GM12891 (cell line): ENCODE results near the gene ATAD5.
A peak's percentile ranks its signal among the peaks of the same experiment; 100 is the strongest.

Experiments
- PAX5 ChIP-seq: IDR thresholded peaks from 2 replicates; pipeline ENCODE4 v1.6.1; 2011; ENCODE audit warnings: low read length, moderate library complexity, mild to moderate bottlenecking; ENCODE audit not compliant: insufficient read depth, severe bottlenecking
- POLR2A ChIP-seq: IDR thresholded peaks from 2 replicates; pipeline ENCODE4 v1.6.1; 2011; ENCODE audit warnings: low read depth, low read length, control low read depth
- POLR2AphosphoS5 ChIP-seq: IDR thresholded peaks from 2 replicates; pipeline ENCODE4 v1.6.1; 2011; ENCODE audit warnings: low read depth, low read length, control low read depth
- SPI1 ChIP-seq: IDR thresholded peaks from 2 replicates; pipeline ENCODE4 v1.6.1; 2011; ENCODE audit warnings: low read depth, low read length, control low read depth
- TAF1 ChIP-seq: IDR thresholded peaks from 2 replicates; pipeline ENCODE4 v1.6.1; 2011; ENCODE audit warnings: low read depth, low read length, control low read depth

DNA sequence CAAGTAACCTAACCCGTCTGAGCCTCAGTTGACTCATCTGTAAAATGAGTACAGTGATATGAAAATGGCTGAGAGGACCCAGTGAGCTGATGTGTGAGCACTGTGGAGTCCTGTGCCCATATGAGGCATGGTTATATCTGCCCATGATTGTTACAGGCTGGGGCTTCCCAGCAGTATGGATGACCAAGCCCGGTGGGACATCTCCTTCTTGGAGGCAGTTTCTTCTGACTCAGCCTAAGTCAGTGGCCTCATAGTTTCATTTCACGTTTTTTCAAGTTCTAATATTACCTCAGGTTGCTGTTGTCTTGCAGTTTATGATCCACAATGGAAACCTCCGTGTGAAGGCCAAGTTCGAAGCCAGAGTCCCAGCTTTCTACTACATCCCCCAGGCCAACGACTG, 94.8 kb downstream of the ATAD5 start:
- TF ChIP-seq POLR2A (no peak), POLR2AphosphoS5 (no peak), TAF1 (no peak), SPI1 (peak; percentile 41), PAX5 (no peak)
